Thyroid gland (tissue), 4 donors: Measurements from ENCODE around the gene SLC17A7.

Experiments
- CTCF ChIP-seq, 6 experiments: fragments of 200-600 bp in 3 of 6; fragments of 450-650 bp in 3 of 6; sonication (generic) in 3 of 6; IDR thresholded peaks; one replicate each; pipeline ENCODE4 v1.5.1; 2016 to 2019; ENCODE audit warnings: antibody characterized with exemption in 6 of 6, mild to moderate bottlenecking in 2 of 6, inconsistent platforms in 1 of 6, moderate library complexity in 1 of 6
- POLR2A ChIP-seq, 2 donors: fragments of 450-650 bp; IDR thresholded peaks; one replicate each; pipeline ENCODE4 v1.6.1; 2017; ENCODE audit warnings: antibody characterized with exemption in 2 of 2, mild to moderate bottlenecking in 2 of 2, moderate library complexity in 1 of 2

GRCh38 chr19:49403404-49404187 is 37.7 kb downstream of the SLC17A7 start:
- TF ChIP-seq CTCF (IDR thresholded peaks at IDR 0.05), result no peak
- TF ChIP-seq POLR2A (IDR thresholded peaks at IDR 0.05), result no peak
